ENCODE measurements around the gene DNMT3B. TPM values are rescaled to one million over a fixed set of nuclear protein-coding genes. Genes with fewer than 3 reads are reported as not detected.
A peak's percentile ranks its signal among the peaks of the same experiment; 100 is the strongest.

DNMT3B gene
- total RNA-seq, 2 donors from 2014 or later, result 6.3 to 6.5 TPM

- ATAC-seq (no peak), DNase-seq (no peak)
- intact Hi-C loops (cut with DNase I), result loop anchor here (10.0 kb wide), 1 partner anchor 514 kb away; no protein-coding TSS in a partner anchor
- 90 to 98% methylated on average over 3 of the region's 3 CpGs for WGBS, 2 donors
- Histone ChIP-seq H3K9me3 (no peaks in the 10 kb centered on the region), H3K4me1 (no peaks in the 10 kb centered on the region), H3K27me3 (no peaks in the 10 kb centered on the region), H3K36me3 (replicated peaks in 1 of 2; ENCODE audit: insufficient read depth in 1 of 2, low read depth in 2 of 2) (no peaks in the 10 kb centered on the region), H3K4me3 (no peak overlapping the region), H3K27ac (no peak overlapping the region)
- TF ChIP-seq CTCF (IDR thresholded peaks at IDR 0.05) (no peak), POLR2A (IDR thresholded peaks at IDR 0.05) (no peak)
These were observed 28.5 kb downstream of the DNMT3B start for GRCh38 chr20:32790751-32791057.

- DNase-seq (peak in 2 of 4 donors; percentile 17 to 29), ATAC-seq (no peak)
- WGBS, 2 donors, result 59 to 63% methylated on average over 2 to 3 of the region's 3 CpGs
- intact Hi-C loops (cut with DNase I), result loop anchor here (10.0 kb wide), 1 partner anchor 512 kb away; no protein-coding TSS in a partner anchor
- Histone ChIP-seq H3K27me3 (no peaks in the 10 kb centered on the region), H3K4me3 (no peak overlapping the region), H3K27ac (no peak overlapping the region), H3K9me3 (no peaks in the 10 kb centered on the region), H3K36me3 (replicated peaks in 1 of 2; ENCODE audit: insufficient read depth in 1 of 2, low read depth in 2 of 2) (no peaks in the 10 kb centered on the region), H3K4me1 (no peaks in the 10 kb centered on the region)
- TF ChIP-seq POLR2A (IDR thresholded peaks at IDR 0.05), result no peak
- no peak for TF ChIP-seq CTCF (IDR thresholded peaks at IDR 0.05)
These were observed 30.1 kb downstream of the DNMT3B start for GRCh38 chr20:32792316-32792715.

- Histone ChIP-seq H3K4me3 (no peak overlapping the region), H3K4me1 (no peaks in the 10 kb centered on the region), H3K27me3 (no peaks in the 10 kb centered on the region), H3K9me3 (no peaks in the 10 kb centered on the region), H3K27ac (no peak overlapping the region), H3K36me3 (replicated peaks in 1 of 2; ENCODE audit: insufficient read depth in 1 of 2, low read depth in 2 of 2) (no peaks in the 10 kb centered on the region)
- no peak for DNase-seq
- TF ChIP-seq CTCF (IDR thresholded peaks at IDR 0.05), result no peak
- no peak for TF ChIP-seq POLR2A (IDR thresholded peaks at IDR 0.05)
- intact Hi-C loops (cut with DNase I), result loop anchor here (10.0 kb wide), 1 partner anchor 512 kb away; no protein-coding TSS in a partner anchor
- no peak for ATAC-seq
- 79 to 90% methylated on average over 11 to 13 of the region's 13 CpGs for WGBS, 2 donors
These were observed 30.7 kb downstream of the DNMT3B start for GRCh38 chr20:32792731-32793458.

GRCh38 chr20:32796383-32796948 lies 34.3 kb downstream of the DNMT3B start:
- TF ChIP-seq CTCF (IDR thresholded peaks at IDR 0.05) (no peak), POLR2A (IDR thresholded peaks at IDR 0.05) (no peak)
- H3K9me3 ChIP-seq, result no peaks in the 10 kb centered on the region
- no peak overlapping the region for H3K4me3 ChIP-seq
- H3K27me3 ChIP-seq, result no peaks in the 10 kb centered on the region
- DNase-seq (no peak), ATAC-seq (no peak)
- 72 to 100% methylated on average over 1 to 3 of the region's 3 CpGs for WGBS, 2 donors
- H3K36me3 ChIP-seq (replicated peaks in 1 of 2; ENCODE audit: insufficient read depth in 1 of 2, low read depth in 2 of 2), result peaks cover 0 to 3% of the 10 kb centered on the region in 2 donors
- no peak overlapping the region for H3K27ac ChIP-seq
- intact Hi-C loops (cut with DNase I), result loop anchor here (10.0 kb wide), 1 partner anchor 508 kb away; no protein-coding TSS in a partner anchor
- H3K4me1 ChIP-seq, result no peaks in the 10 kb centered on the region

Measured in body of pancreas (tissue), 4 donors.